Measurements from ENCODE around the gene GRIK3. TPM values are rescaled to one million over a fixed set of nuclear protein-coding genes. Genes with fewer than 3 reads are reported as not detected.

The GRIK3 gene
- total RNA-seq, 4 donors from 2014 or later: 0.75 to 9.8 (median 1.2) TPM

DNA sequence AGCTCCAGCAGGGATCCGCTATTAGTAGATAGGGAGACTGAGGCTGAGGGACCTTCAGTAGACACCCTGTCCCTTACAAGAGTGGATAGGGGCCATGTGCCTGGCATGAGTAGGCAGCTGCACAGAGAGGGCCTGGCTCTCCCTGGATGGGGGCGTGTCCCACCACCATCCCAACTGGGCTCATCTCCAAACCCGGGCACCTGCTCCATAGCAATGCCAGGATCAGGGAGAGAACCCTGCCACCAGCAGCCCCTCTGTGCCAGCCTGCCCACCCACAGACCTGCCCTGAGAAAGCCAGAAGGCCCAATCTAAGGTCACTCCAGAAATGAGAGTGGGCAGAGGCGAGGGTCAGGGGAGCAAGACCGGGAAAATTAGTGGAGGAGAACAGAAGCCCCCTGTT, 121.3 kb downstream of the GRIK3 start:
- Histone ChIP-seq H3K36me3 (no peaks in the 10 kb centered on the region), H3K9me3 (no peaks in the 10 kb centered on the region), H3K4me1 (no peaks in the 10 kb centered on the region), H3K27ac (no peak overlapping the region), H3K27me3 (peaks cover 2% of the 10 kb centered on the region), H3K4me3 (no peak overlapping the region)
- no peak for DNase-seq
- intact Hi-C loops (cut with DNase I; ENCODE audit: low total_unique reads): loop anchor here (1.0 kb wide), 1 partner anchor 20 kb away; no protein-coding TSS in a partner anchor
- no peak for TF ChIP-seq EP300 (IDR thresholded peaks at IDR 0.05; ENCODE audit: low read depth)
- TF ChIP-seq POLR2A (IDR thresholded peaks at IDR 0.05): no peak
- TF ChIP-seq POLR2AphosphoS5 (IDR thresholded peaks at IDR 0.05): no peak
- TF ChIP-seq, protein P1, sequence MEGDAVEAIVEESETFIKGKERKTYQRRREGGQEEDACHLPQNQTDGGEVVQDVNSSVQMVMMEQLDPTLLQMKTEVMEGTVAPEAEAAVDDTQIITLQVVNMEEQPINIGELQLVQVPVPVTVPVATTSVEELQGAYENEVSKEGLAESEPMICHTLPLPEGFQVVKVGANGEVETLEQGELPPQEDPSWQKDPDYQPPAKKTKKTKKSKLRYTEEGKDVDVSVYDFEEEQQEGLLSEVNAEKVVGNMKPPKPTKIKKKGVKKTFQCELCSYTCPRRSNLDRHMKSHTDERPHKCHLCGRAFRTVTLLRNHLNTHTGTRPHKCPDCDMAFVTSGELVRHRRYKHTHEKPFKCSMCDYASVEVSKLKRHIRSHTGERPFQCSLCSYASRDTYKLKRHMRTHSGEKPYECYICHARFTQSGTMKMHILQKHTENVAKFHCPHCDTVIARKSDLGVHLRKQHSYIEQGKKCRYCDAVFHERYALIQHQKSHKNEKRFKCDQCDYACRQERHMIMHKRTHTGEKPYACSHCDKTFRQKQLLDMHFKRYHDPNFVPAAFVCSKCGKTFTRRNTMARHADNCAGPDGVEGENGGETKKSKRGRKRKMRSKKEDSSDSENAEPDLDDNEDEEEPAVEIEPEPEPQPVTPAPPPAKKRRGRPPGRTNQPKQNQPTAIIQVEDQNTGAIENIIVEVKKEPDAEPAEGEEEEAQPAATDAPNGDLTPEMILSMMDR (IDR thresholded peaks at IDR 0.05): no peak
- in situ Hi-C loops (cut with MboI; ENCODE audit: low pct_ligation_motif_present in 1 of 4, low pct_unique_long_range_greater_than_20kb in 1 of 4, low sequenced_read_pairs in 3 of 4): no loop called here
- 61 to 80% methylated on average over 1 to 5 of the region's 5 CpGs for WGBS, 2 donors (ENCODE audit: low coverage in 1 of 2)

DNA sequence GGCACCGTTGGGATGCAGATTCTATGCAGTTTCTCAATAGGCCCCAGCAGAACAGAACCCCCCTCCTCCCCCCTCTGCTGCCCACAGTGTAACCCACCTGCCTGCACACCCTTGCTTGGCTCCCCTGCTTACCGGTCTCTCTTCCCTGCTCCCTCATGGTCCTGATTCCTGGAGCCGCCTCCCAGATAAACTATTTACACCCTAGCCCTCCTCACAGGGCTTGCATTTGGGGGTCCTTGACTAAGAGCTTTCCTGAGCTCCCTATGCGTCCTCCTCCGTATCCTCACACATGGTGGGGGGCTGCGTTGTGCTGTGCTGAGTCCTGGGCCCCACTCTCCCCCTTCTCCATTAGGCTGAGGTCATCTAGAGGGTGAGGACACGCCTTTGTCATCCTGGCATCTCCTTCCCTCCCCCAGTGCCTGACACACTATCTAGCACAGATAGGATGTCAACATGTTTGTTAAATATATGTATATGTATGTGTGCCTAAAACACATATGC, 121.9 kb downstream of the GRIK3 start:
- TF ChIP-seq EP300 (IDR thresholded peaks at IDR 0.05; ENCODE audit: low read depth): no peak
- no peak for TF ChIP-seq POLR2A (IDR thresholded peaks at IDR 0.05)
- no peak for TF ChIP-seq POLR2AphosphoS5 (IDR thresholded peaks at IDR 0.05)
- TF ChIP-seq, protein P1 (IDR thresholded peaks at IDR 0.05): no peak
- no peaks in the 10 kb centered on the region for H3K4me1 ChIP-seq
- intact Hi-C loops (cut with DNase I; ENCODE audit: low total_unique reads) (no loop called here), in situ Hi-C loops (cut with MboI; ENCODE audit: low pct_ligation_motif_present in 1 of 4, low pct_unique_long_range_greater_than_20kb in 1 of 4, low sequenced_read_pairs in 3 of 4) (no loop called here)
- no peak for DNase-seq
- no peaks in the 10 kb centered on the region for H3K9me3 ChIP-seq
- H3K36me3 ChIP-seq: no peaks in the 10 kb centered on the region
- WGBS, 2 donors (ENCODE audit: low coverage in 1 of 2): 62 to 80% methylated on average over 1 to 7 of the region's 7 CpGs
- H3K27me3 ChIP-seq: peaks cover 4% of the 10 kb centered on the region
- H3K27ac ChIP-seq: no peak overlapping the region
- no peak overlapping the region for H3K4me3 ChIP-seq

DNA sequence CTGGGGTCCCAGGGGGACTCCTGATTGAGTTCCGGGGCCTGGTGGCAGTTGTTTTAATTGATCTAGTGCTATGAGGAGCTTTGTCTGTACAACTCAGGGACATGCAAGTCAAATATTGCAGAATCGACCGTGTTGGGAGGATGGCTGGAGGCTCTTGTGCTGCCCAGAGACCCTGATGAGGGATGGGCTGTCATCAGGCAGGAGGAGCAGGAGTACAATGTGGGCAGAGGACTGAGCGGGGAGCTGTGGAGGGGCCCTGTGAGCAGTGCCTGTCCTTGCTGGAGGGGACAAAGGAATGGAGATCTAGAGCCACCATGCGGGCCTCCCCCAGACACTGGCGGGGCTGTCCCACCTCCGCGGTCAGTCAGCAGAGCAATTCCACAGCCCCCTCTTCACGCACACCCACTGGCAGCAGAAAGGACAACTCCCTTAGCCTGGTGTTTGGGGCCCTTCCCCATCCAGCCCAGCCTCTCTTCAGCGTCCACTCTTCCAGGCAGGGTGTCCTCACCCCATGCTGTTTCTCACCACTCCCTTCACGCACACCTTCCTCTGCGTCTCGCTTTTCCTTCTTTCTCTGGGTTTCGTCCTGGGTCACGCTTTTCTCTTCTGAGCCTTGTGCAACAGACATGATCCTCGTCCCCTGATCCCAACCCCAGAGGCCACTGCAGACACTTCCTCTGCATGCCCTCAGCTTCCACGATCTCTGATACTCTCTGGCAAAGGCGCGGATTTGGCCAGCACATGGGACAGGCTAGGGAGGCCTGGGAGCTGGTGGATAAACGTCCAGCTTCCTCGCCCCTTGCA, 122.6 kb downstream of the GRIK3 start:
- intact Hi-C loops (cut with DNase I; ENCODE audit: low total_unique reads) (no loop called here), in situ Hi-C loops (cut with MboI; ENCODE audit: low pct_ligation_motif_present in 1 of 4, low pct_unique_long_range_greater_than_20kb in 1 of 4, low sequenced_read_pairs in 3 of 4) (no loop called here)
- H3K4me3 ChIP-seq: no peak overlapping the region
- peaks cover 4% of the 10 kb centered on the region for H3K27me3 ChIP-seq
- TF ChIP-seq, protein P1 (IDR thresholded peaks at IDR 0.05): no peak
- TF ChIP-seq EP300 (IDR thresholded peaks at IDR 0.05; ENCODE audit: low read depth) (no peak), POLR2AphosphoS5 (IDR thresholded peaks at IDR 0.05) (no peak), POLR2A (IDR thresholded peaks at IDR 0.05) (no peak)
- WGBS, 2 donors (ENCODE audit: low coverage in 1 of 2): 71 to 79% methylated on average over 1 to 21 of the region's 21 CpGs
- DNase-seq: no peak
- H3K4me1 ChIP-seq: no peaks in the 10 kb centered on the region
- H3K36me3 ChIP-seq: no peaks in the 10 kb centered on the region
- H3K9me3 ChIP-seq: no peaks in the 10 kb centered on the region
- H3K27ac ChIP-seq: no peak overlapping the region

DNA sequence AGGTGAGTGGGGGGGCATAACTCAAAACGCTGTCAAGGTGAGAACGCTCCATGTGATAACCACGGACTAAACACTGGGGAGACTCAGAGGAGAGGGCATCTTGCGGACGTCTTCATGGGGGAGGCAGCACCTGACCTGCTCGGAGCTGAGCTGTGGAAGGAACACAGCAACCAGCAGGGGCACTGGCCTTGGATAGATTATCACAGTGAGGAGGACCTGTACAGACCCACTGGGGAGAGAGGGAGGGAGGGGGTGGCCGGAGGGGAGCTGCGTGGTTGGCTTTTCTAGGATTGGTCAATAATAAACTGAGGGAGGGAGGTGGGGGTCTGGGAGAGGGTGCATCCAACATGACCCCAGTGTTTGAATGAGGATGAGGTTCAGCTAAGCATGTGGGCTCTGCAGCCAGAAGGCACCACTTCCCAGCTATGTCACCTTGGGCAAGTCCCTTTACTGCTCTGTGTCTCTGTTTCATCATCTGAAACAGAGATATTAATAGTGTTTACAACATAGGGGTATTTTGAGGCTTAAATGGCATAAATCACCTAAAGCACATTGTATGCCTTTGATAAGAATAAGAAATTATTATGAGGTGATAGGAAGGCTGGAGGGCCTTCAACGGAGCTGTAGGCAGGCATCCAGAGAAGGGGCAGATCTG, 123.3 kb downstream of the GRIK3 start:
- Histone ChIP-seq H3K4me3 (no peak overlapping the region), H3K27ac (no peak overlapping the region), H3K4me1 (no peaks in the 10 kb centered on the region), H3K36me3 (no peaks in the 10 kb centered on the region), H3K27me3 (peaks cover 4% of the 10 kb centered on the region), H3K9me3 (no peaks in the 10 kb centered on the region)
- no peak for DNase-seq
- TF ChIP-seq POLR2A (IDR thresholded peaks at IDR 0.05) (no peak), EP300 (IDR thresholded peaks at IDR 0.05; ENCODE audit: low read depth) (no peak), POLR2AphosphoS5 (IDR thresholded peaks at IDR 0.05) (no peak)
- TF ChIP-seq, protein P1 (IDR thresholded peaks at IDR 0.05): no peak
- intact Hi-C loops (cut with DNase I; ENCODE audit: low total_unique reads): no loop called here
- in situ Hi-C loops (cut with MboI; ENCODE audit: low pct_ligation_motif_present in 1 of 4, low pct_unique_long_range_greater_than_20kb in 1 of 4, low sequenced_read_pairs in 3 of 4): no loop called here
- 46 to 68% methylated on average over 2 to 9 of the region's 9 CpGs for WGBS, 2 donors (ENCODE audit: low coverage in 1 of 2)
